H9 (cell line): ENCODE data around the gene RIMS1. TPM values are rescaled to one million over a fixed set of nuclear protein-coding genes. Genes with fewer than 3 reads are reported as not detected.

ENCODE experiments used
- DNase-seq: peaks from one replicate; pipeline ENCODE4 v3.0.0-alpha.2; 2017
- H2AFZ ChIP-seq: one replicate; pipeline ENCODE4 v1.6.1; 2013; ENCODE audit warnings: mild to moderate bottlenecking, low read length, control low read depth, moderate library complexity
- H2AK5ac ChIP-seq: 2 replicates; pipeline ENCODE4 v1.6.1; 2013; ENCODE audit warnings: low read length, control low read depth, mixed read lengths; ENCODE audit not compliant: insufficient read length
- H2BK120ac ChIP-seq: one replicate; pipeline ENCODE4 v1.6.1; 2013; ENCODE audit warnings: low read depth, mild to moderate bottlenecking, low read length, control low read depth, inconsistent platforms; ENCODE audit not compliant: poor library complexity, severe bottlenecking
- H2BK12ac ChIP-seq: 2 replicates; pipeline ENCODE4 v1.6.1; 2013; ENCODE audit warnings: low read length, control low read depth, mixed read lengths, low read depth; ENCODE audit not compliant: insufficient read length
- H2BK15ac ChIP-seq: 2 replicates; pipeline ENCODE4 v1.6.1; 2013; ENCODE audit warnings: low read depth, low read length, control low read depth
- H2BK20ac ChIP-seq: one replicate; pipeline ENCODE4 v1.6.1; 2013; ENCODE audit warnings: low read depth, mild to moderate bottlenecking, low read length, control low read depth, inconsistent platforms; ENCODE audit not compliant: poor library complexity, severe bottlenecking
- H2BK5ac ChIP-seq: 2 replicates; pipeline ENCODE4 v1.6.1; 2013; ENCODE audit warnings: low read length, control low read depth, mixed read lengths; ENCODE audit not compliant: insufficient read length
- H3K14ac ChIP-seq: 2 replicates; pipeline ENCODE4 v1.6.1; 2013; ENCODE audit warnings: low read length, control low read depth; ENCODE audit not compliant: insufficient read depth
- H3K18ac ChIP-seq: 2 replicates; pipeline ENCODE4 v1.6.1; 2013; ENCODE audit warnings: low read depth, mild to moderate bottlenecking, mixed read lengths, low read length, control low read depth; ENCODE audit not compliant: insufficient read length
- H3K23ac ChIP-seq: 2 replicates; pipeline ENCODE4 v1.6.1; 2013; ENCODE audit warnings: low read length, control low read depth, mixed read lengths, low read depth; ENCODE audit not compliant: insufficient read length
- H3K23me2 ChIP-seq: 2 replicates; pipeline ENCODE4 v1.6.1; 2013; ENCODE audit warnings: low read depth, mild to moderate bottlenecking, mixed read lengths, low read length, control low read depth; ENCODE audit not compliant: insufficient read length, poor library complexity, severe bottlenecking
- H3K27ac ChIP-seq: 2 replicates; pipeline ENCODE4 v1.5.1; 2013; ENCODE audit warnings: low read length, control low read depth, mixed read lengths, low read depth; ENCODE audit not compliant: insufficient read length
- H3K27me3 ChIP-seq: 2 replicates; pipeline ENCODE4 v1.6.1; 2013; ENCODE audit warnings: low read length, control low read depth, inconsistent platforms; ENCODE audit not compliant: insufficient read depth
- H3K4ac ChIP-seq: 2 replicates; pipeline ENCODE4 v1.6.1; 2013; ENCODE audit warnings: low read depth, mild to moderate bottlenecking, control low read depth, inconsistent platforms, low read length, moderate library complexity
- H3K4me1 ChIP-seq: 2 replicates; pipeline ENCODE4 v1.6.1; 2013; ENCODE audit warnings: low read length, control low read depth, inconsistent platforms; ENCODE audit not compliant: insufficient read depth
- H3K4me2 ChIP-seq: 2 replicates; pipeline ENCODE4 v1.6.1; 2013; ENCODE audit warnings: low read length, control low read depth, mixed read lengths; ENCODE audit not compliant: insufficient read length, insufficient read depth
- H3K56ac ChIP-seq: 2 replicates; pipeline ENCODE4 v1.6.1; 2013; ENCODE audit warnings: low read depth, mild to moderate bottlenecking, mixed read lengths, low read length, control low read depth; ENCODE audit not compliant: insufficient read length
- H3K79me1 ChIP-seq: 2 replicates; pipeline ENCODE4 v1.6.1; 2013; ENCODE audit warnings: low read depth, mild to moderate bottlenecking, moderate library complexity, low read length, control low read depth, inconsistent platforms; ENCODE audit not compliant: insufficient read depth, poor library complexity, severe bottlenecking
- H3K79me2 ChIP-seq: 2 replicates; pipeline ENCODE4 v1.6.1; 2013; ENCODE audit warnings: low read length, control low read depth, inconsistent platforms; ENCODE audit not compliant: insufficient read depth
- H3K9ac ChIP-seq: 2 replicates; pipeline ENCODE4 v1.6.1; 2013; ENCODE audit warnings: low read length, control low read depth, mixed read lengths; ENCODE audit not compliant: insufficient read length; ENCODE audit errors: extremely low read depth
- H3K9me3 ChIP-seq: one replicate; pipeline ENCODE4 v1.6.1; 2013; ENCODE audit warnings: low read depth, low read length, inconsistent platforms; ENCODE audit not compliant: control insufficient read depth
- H3T11ph ChIP-seq: one replicate; pipeline ENCODE4 v1.6.1; 2013; ENCODE audit warnings: mild to moderate bottlenecking, low read length, control low read depth, inconsistent platforms
- H4K20me1 ChIP-seq: one replicate; pipeline ENCODE4 v1.6.1; 2013; ENCODE audit not compliant: control insufficient read depth, insufficient read length, insufficient read depth
- H4K5ac ChIP-seq: 2 replicates; pipeline ENCODE4 v1.6.1; 2013; ENCODE audit warnings: low read depth, mild to moderate bottlenecking, mixed read lengths, low read length, control low read depth; ENCODE audit not compliant: insufficient read length
- H4K8ac ChIP-seq: replicated peaks from 2 replicates; pipeline ENCODE4 v1.6.1; 2013; ENCODE audit warnings: low read length, control low read depth, mixed read lengths, low read depth; ENCODE audit not compliant: insufficient read length
- H4K91ac ChIP-seq: 2 replicates; pipeline ENCODE4 v1.6.1; 2013; ENCODE audit warnings: low read depth, mild to moderate bottlenecking, moderate library complexity, mixed read lengths, low read length, control low read depth; ENCODE audit not compliant: insufficient read length
- H3K27ac Mint-ChIP-seq, 3 experiments: 2 replicates in 2 of 3; 3 replicates in 1 of 3; pipeline ENCODE4 v1.8.0; 2020 to 2021; ENCODE audit warnings: mixed read lengths in 3 of 3, mild to moderate bottlenecking in 1 of 3, moderate library complexity in 1 of 3
- H3K27me3 Mint-ChIP-seq: 2 replicates; pipeline ENCODE4 v1.8.0; 2021; ENCODE audit warnings: low read depth, mild to moderate bottlenecking, moderate library complexity, mixed read lengths
- H3K36me3 Mint-ChIP-seq, 3 experiments: 2 replicates in 2 of 3; 3 replicates in 1 of 3; pipeline ENCODE4 v1.8.0; 2020 to 2021; ENCODE audit warnings: low read depth in 3 of 3, mixed read lengths in 3 of 3; ENCODE audit not compliant: insufficient read depth in 1 of 3
- H3K4me1 Mint-ChIP-seq, 2 experiments: 2 replicates each; pipeline ENCODE4 v1.8.0; 2020; ENCODE audit warnings: mixed read lengths in 2 of 2
- H3K4me3 Mint-ChIP-seq, 2 experiments: 2 replicates in 1 of 2; 3 replicates in 1 of 2; pipeline ENCODE4 v1.8.0; 2020 to 2021; ENCODE audit warnings: mild to moderate bottlenecking in 2 of 2, mixed read lengths in 2 of 2, moderate library complexity in 1 of 2
- H3K9me3 Mint-ChIP-seq, 2 experiments: 2 replicates in 1 of 2; 3 replicates in 1 of 2; pipeline ENCODE4 v1.8.0; 2020; ENCODE audit warnings: mild to moderate bottlenecking in 2 of 2, mixed read lengths in 2 of 2, moderate library complexity in 1 of 2
- CTCF ChIP-seq: fragments of 200-600 bp; sonication (generic); conservative IDR thresholded peaks from 3 replicates; pipeline ENCODE4 v1.8.0; 2021; ENCODE audit warnings: antibody characterized with exemption, mild to moderate bottlenecking
- WGBS: extraction: QIAGEN DNeasy Blood & Tissue Kit; methylation state at CpG from one replicate; pipeline ENCODE4 v1.1.7; 2013; ENCODE audit warnings: missing lambda C conversion rate, low lambda C conversion rate, mixed read lengths; ENCODE audit not compliant: insufficient read length; ENCODE audit errors: extremely low coverage; 5-methylcytosine and 5-hydroxymethylcytosine counted together
- total RNA-seq: library from RNA; stranded (reverse); gene quantifications from 2 replicates; pipeline ENCODE4 v1.2.1, GENCODE V29; 2021

The RIMS1 gene
- total RNA-seq, 1 experiment from 2014 or later: 0.83 TPM

- no peaks in the 10 kb centered on the region for H3K4me1 ChIP-seq
- H2BK5ac ChIP-seq: no peak overlapping the region
- no peaks in the 10 kb centered on the region for H3K27me3 ChIP-seq
- H2BK120ac ChIP-seq: no peak overlapping the region
- H3K9me3 ChIP-seq: no peaks in the 10 kb centered on the region
- Mint-ChIP-seq H3K27me3 (no peaks in the 10 kb centered on the region), H3K4me1 (no peaks in the 10 kb centered on the region; a peak in 1 of 4 replicates), H3K27ac (no peak overlapping the region), H3K36me3 (no peaks in the 10 kb centered on the region), H3K4me3 (no peak overlapping the region), H3K9me3 (no peaks in the 10 kb centered on the region)
- H2BK15ac ChIP-seq: no peak overlapping the region
- no peak overlapping the region for H2BK12ac ChIP-seq
- H3K79me2 ChIP-seq: no peaks in the 10 kb centered on the region
- no peak for TF ChIP-seq CTCF
- no peak overlapping the region for H3K23ac ChIP-seq
- no peak overlapping the region for H3K27ac ChIP-seq
- H3K56ac ChIP-seq: no peak overlapping the region
- no peak overlapping the region for H3K9ac ChIP-seq
- no peak overlapping the region for H4K5ac ChIP-seq
- no peak for DNase-seq
- no peak overlapping the region for H2AK5ac ChIP-seq
- no peak overlapping the region for H3K4ac ChIP-seq
- H3K14ac ChIP-seq: no peak overlapping the region
- no peak overlapping the region for H4K8ac ChIP-seq
- no peaks in the 10 kb centered on the region for H4K20me1 ChIP-seq
- no CpG with 5 or more reads among the region's 2 CpGs for WGBS
- H2AFZ ChIP-seq: no peak overlapping the region
- H4K91ac ChIP-seq: no peak overlapping the region
- H3K79me1 ChIP-seq: no peaks in the 10 kb centered on the region
- no peak overlapping the region for H2BK20ac ChIP-seq
- no peak overlapping the region for H3T11ph ChIP-seq
- H3K4me2 ChIP-seq: no peak overlapping the region
- no peak overlapping the region for H3K18ac ChIP-seq
- no peaks in the 10 kb centered on the region for H3K23me2 ChIP-seq
Measured at GRCh38 chr6:72403413-72403812, 517.1 kb downstream of the RIMS1 start.
